Stimulated activated CD4-positive, alpha-beta T cell treated with anti-CD3 and anti-CD28 coated beads, Interleukin-15, amount 100 ng/mL, for 1 hour (primary cell): ENCODE results near the gene DUOX2.
"Not testable (repeated sequence)": the region's sequence is repeated elsewhere in the genome, so short reads cannot be mapped to it uniquely, and the experiment has no call there.

Experiments
- DNase-seq, 2 donors: peaks; one replicate each; pipeline ENCODE4 v3.0.0-alpha.2; 2020; ENCODE audit warnings: low read depth in 1 of 2, low spot score in 1 of 2

The DUOX2 gene

GRCh38 chr15:45077391-45077790 lies 36.6 kb downstream of the DUOX2 start:
- DNase-seq, result not testable (repeated sequence)

GRCh38 chr15:45075440-45076320 lies 38.3 kb downstream of the DUOX2 start:
- DNase-seq, result not testable (repeated sequence)

GRCh38 chr15:45073602-45074001 lies 40.4 kb downstream of the DUOX2 start:
- not testable (repeated sequence) for DNase-seq

- DNase-seq, result not testable (repeated sequence)
Observed at GRCh38 chr15:45069942-45070360, 44.0 kb downstream of the DUOX2 start.

- no peak for DNase-seq
Observed at GRCh38 chr15:45064386-45064785, 49.6 kb downstream of the DUOX2 start.

- not testable (repeated sequence) for DNase-seq
Observed at GRCh38 chr15:45062301-45062700, 51.7 kb downstream of the DUOX2 start.

- not testable (repeated sequence) for DNase-seq
Observed at GRCh38 chr15:45058690-45059675, 55.0 kb downstream of the DUOX2 start.

GRCh38 chr15:45052676-45053075 lies 61.3 kb downstream of the DUOX2 start:
- not testable (repeated sequence) for DNase-seq

GRCh38 chr15:45050587-45050986 lies 63.4 kb downstream of the DUOX2 start:
- DNase-seq, result no peak

GRCh38 chr15:45048794-45049631 lies 65.0 kb downstream of the DUOX2 start:
- DNase-seq, result no peak

- not testable (repeated sequence) for DNase-seq
Observed at GRCh38 chr15:45048449-45048793, 65.6 kb downstream of the DUOX2 start.

- not testable (repeated sequence) for DNase-seq
Observed at GRCh38 chr15:45044270-45044669, 69.7 kb downstream of the DUOX2 start.

- DNase-seq, result not testable (repeated sequence)
Observed at GRCh38 chr15:45042859-45043258, 71.1 kb downstream of the DUOX2 start.
